ENCODE results near the gene SH3GL1.

- no peak for TF ChIP-seq SUZ12 (IDR thresholded peaks at IDR 0.05; ENCODE audit: extremely low read depth, insufficient read depth, insufficient read length)
- TF ChIP-seq ZNF274 (IDR thresholded peaks at IDR 0.05; ENCODE audit: low read depth, low read length), result no peak
- no peak for TF ChIP-seq YY1 (IDR thresholded peaks at IDR 0.05; ENCODE audit: insufficient read depth, insufficient read length)
Measured at GRCh38 chr19:4323692-4324091, 76.7 kb downstream of the SH3GL1 start.
